Mesendoderm (in vitro differentiated cells): ENCODE data around the gene NFASC.

Experiments
- DNase-seq: peaks from one replicate; pipeline ENCODE4 v3.0.0; 2013
- H2AK5ac ChIP-seq: 2 replicates; pipeline ENCODE4 v1.6.1; 2013; ENCODE audit warnings: low read length, inconsistent platforms
- H2BK120ac ChIP-seq: 2 replicates; pipeline ENCODE4 v1.6.1; 2013; ENCODE audit warnings: low read depth, mild to moderate bottlenecking, low read length, moderate library complexity, mixed read lengths
- H2BK15ac ChIP-seq: replicated peaks from 2 replicates; pipeline ENCODE4 v1.6.1; 2013; ENCODE audit warnings: low read depth, mild to moderate bottlenecking, moderate library complexity
- H2BK5ac ChIP-seq: 2 replicates; pipeline ENCODE4 v1.6.1; 2013; ENCODE audit warnings: low read length, inconsistent platforms
- H3K18ac ChIP-seq: 2 replicates; pipeline ENCODE4 v1.6.1; 2013; ENCODE audit warnings: mild to moderate bottlenecking, low read length, mixed read lengths
- H3K23ac ChIP-seq: one replicate; pipeline ENCODE4 v1.6.1; 2013; ENCODE audit warnings: low read length
- H3K27ac ChIP-seq: 2 replicates; pipeline ENCODE4 v1.5.1; 2013; ENCODE audit warnings: low read depth, mild to moderate bottlenecking, inconsistent platforms, low read length, moderate library complexity
- H3K27me3 ChIP-seq: 2 replicates; pipeline ENCODE4 v1.6.1; 2013; ENCODE audit warnings: low read length, control low read depth, mild to moderate bottlenecking, inconsistent platforms; ENCODE audit not compliant: insufficient read depth, poor library complexity
- H3K36me3 ChIP-seq: 2 replicates; pipeline ENCODE4 v1.6.1; 2013; ENCODE audit warnings: low read length, inconsistent platforms; ENCODE audit not compliant: control insufficient read depth, insufficient read depth
- H3K4ac ChIP-seq: one replicate; pipeline ENCODE4 v1.6.1; 2013; ENCODE audit warnings: low read depth, mild to moderate bottlenecking, low read length, moderate library complexity
- H3K4me1 ChIP-seq: 2 replicates; pipeline ENCODE4 v1.6.1; 2013; ENCODE audit warnings: low read depth, low read length, inconsistent platforms; ENCODE audit not compliant: control insufficient read depth
- H3K4me2 ChIP-seq: 2 replicates; pipeline ENCODE4 v1.6.1; 2013; ENCODE audit warnings: low read length
- H3K4me3 ChIP-seq: 2 replicates; pipeline ENCODE4 v1.5.1; 2013; ENCODE audit warnings: mild to moderate bottlenecking, low read length
- H3K56ac ChIP-seq: one replicate; pipeline ENCODE4 v1.6.1; 2013; ENCODE audit warnings: low read length
- H3K79me1 ChIP-seq: 2 replicates; pipeline ENCODE4 v1.6.1; 2013; ENCODE audit warnings: low read length, inconsistent platforms
- H3K79me2 ChIP-seq: 2 replicates; pipeline ENCODE4 v1.6.1; 2013; ENCODE audit warnings: mild to moderate bottlenecking, low read length; ENCODE audit not compliant: control insufficient read depth, insufficient read depth
- H3K9ac ChIP-seq: 2 replicates; pipeline ENCODE4 v1.6.1; 2013; ENCODE audit warnings: low read length, inconsistent platforms
- H4K5ac ChIP-seq: one replicate; pipeline ENCODE4 v1.6.1; 2013; ENCODE audit warnings: low read length
- H4K8ac ChIP-seq: one replicate; pipeline ENCODE4 v1.6.1; 2013; ENCODE audit warnings: low read depth, mild to moderate bottlenecking, control low read depth, low read length, moderate library complexity
- WGBS: extraction: QIAGEN DNeasy Blood & Tissue Kit; methylation state at CpG from one replicate; pipeline ENCODE4 v1.1.7; 2013; ENCODE audit warnings: low lambda C conversion rate, missing lambda C conversion rate; ENCODE audit not compliant: insufficient coverage; ENCODE audit errors: extremely low coverage; 5-methylcytosine and 5-hydroxymethylcytosine counted together

Gene NFASC

GRCh38 chr1:204859861-204860267 lies 10.8 kb upstream of the NFASC start:
- peak; percentile 94 for DNase-seq
- H3K79me2 ChIP-seq = no peaks in the 10 kb centered on the region
- H2BK120ac ChIP-seq = no peak overlapping the region
- peaks cover 2% of the 10 kb centered on the region for H3K79me1 ChIP-seq
- H2BK5ac ChIP-seq = no peak overlapping the region
- no peak overlapping the region for H4K8ac ChIP-seq
- no peak overlapping the region for H3K4me2 ChIP-seq
- H3K56ac ChIP-seq = no peak overlapping the region
- H3K27ac ChIP-seq = no peak overlapping the region
- no peak overlapping the region for H3K4ac ChIP-seq
- no peak overlapping the region for H3K23ac ChIP-seq
- no peaks in the 10 kb centered on the region for H3K36me3 ChIP-seq
- H3K18ac ChIP-seq = no peak overlapping the region
- no peak overlapping the region for H4K5ac ChIP-seq
- peaks cover 2% of the 10 kb centered on the region for H3K4me1 ChIP-seq
- H3K4me3 ChIP-seq = no peak overlapping the region
- WGBS = no CpG with 5 or more reads among the region's 4 CpGs
- H3K9ac ChIP-seq = no peak overlapping the region
- no peak overlapping the region for H2AK5ac ChIP-seq
- H3K27me3 ChIP-seq = no peaks in the 10 kb centered on the region
- no peak overlapping the region for H2BK15ac ChIP-seq

- Histone ChIP-seq H4K5ac (no peak overlapping the region), H3K27me3 (no peaks in the 10 kb centered on the region), H3K9ac (no peak overlapping the region), H3K4me3 (no peak overlapping the region), H3K27ac (no peak overlapping the region), H3K4me1 (peaks cover 2% of the 10 kb centered on the region), H3K4me2 (no peak overlapping the region), H3K56ac (no peak overlapping the region), H2BK5ac (no peak overlapping the region), H2AK5ac (no peak overlapping the region), H3K36me3 (no peaks in the 10 kb centered on the region), H2BK15ac (no peak overlapping the region), H3K23ac (no peak overlapping the region), H2BK120ac (no peak overlapping the region), H3K79me2 (no peaks in the 10 kb centered on the region), H3K79me1 (peaks cover 2% of the 10 kb centered on the region), H3K4ac (no peak overlapping the region), H4K8ac (no peak overlapping the region), H3K18ac (no peak overlapping the region)
- no peak for DNase-seq
- no CpG with 5 or more reads among the region's 5 CpGs for WGBS
These were observed 7.6 kb upstream of the NFASC start for GRCh38 chr1:204863024-204863423.

DNA sequence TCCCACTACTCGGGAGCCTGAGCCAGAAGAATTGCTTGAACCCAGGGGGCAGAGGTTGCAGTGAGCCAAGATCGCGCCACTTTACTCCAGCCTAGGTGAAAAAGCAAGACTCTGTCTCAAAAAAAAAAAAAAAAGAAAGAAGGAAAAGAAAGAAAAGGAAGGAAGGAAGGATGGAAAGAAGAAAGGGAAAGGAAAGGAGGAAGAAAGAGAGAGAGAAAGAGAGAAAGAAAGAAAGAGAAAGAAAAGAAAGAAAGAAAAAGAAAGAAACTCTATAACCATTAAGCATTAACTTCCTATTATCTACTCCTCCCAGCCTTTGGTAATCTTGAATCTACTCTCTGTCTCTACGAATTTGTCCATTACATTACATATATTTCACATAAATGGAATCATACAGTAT lies 6.9 kb upstream of the NFASC start:
- Histone ChIP-seq H2AK5ac (no peak overlapping the region), H2BK15ac (no peak overlapping the region), H3K4me3 (no peak overlapping the region), H4K8ac (no peak overlapping the region), H4K5ac (no peak overlapping the region), H3K4me1 (peaks cover 7% of the 10 kb centered on the region), H2BK120ac (no peak overlapping the region), H3K79me1 (peaks cover 2% of the 10 kb centered on the region), H3K9ac (no peak overlapping the region), H3K79me2 (no peaks in the 10 kb centered on the region), H3K18ac (no peak overlapping the region), H3K27ac (no peak overlapping the region), H3K4ac (no peak overlapping the region), H3K56ac (no peak overlapping the region), H3K27me3 (no peaks in the 10 kb centered on the region), H3K4me2 (no peak overlapping the region), H3K23ac (no peak overlapping the region), H3K36me3 (no peaks in the 10 kb centered on the region), H2BK5ac (no peak overlapping the region)
- no CpG with 5 or more reads among the region's 4 CpGs for WGBS
- DNase-seq = no peak

GRCh38 chr1:204866051-204866596 lies 4.5 kb upstream of the NFASC start:
- Histone ChIP-seq H2AK5ac (no peak overlapping the region), H3K27me3 (no peaks in the 10 kb centered on the region), H2BK5ac (no peak overlapping the region), H2BK15ac (no peak overlapping the region), H4K8ac (no peak overlapping the region), H3K4me3 (no peak overlapping the region), H3K36me3 (no peaks in the 10 kb centered on the region), H3K4me1 (peaks cover 6% of the 10 kb centered on the region), H2BK120ac (no peak overlapping the region), H3K9ac (no peak overlapping the region), H3K18ac (no peak overlapping the region), H4K5ac (no peak overlapping the region), H3K56ac (no peak overlapping the region), H3K23ac (no peak overlapping the region), H3K79me1 (no peaks in the 10 kb centered on the region), H3K4me2 (no peak overlapping the region), H3K79me2 (no peaks in the 10 kb centered on the region), H3K27ac (no peak overlapping the region), H3K4ac (no peak overlapping the region)
- DNase-seq = no peak
- WGBS = no CpG with 5 or more reads among the region's 5 CpGs

DNA sequence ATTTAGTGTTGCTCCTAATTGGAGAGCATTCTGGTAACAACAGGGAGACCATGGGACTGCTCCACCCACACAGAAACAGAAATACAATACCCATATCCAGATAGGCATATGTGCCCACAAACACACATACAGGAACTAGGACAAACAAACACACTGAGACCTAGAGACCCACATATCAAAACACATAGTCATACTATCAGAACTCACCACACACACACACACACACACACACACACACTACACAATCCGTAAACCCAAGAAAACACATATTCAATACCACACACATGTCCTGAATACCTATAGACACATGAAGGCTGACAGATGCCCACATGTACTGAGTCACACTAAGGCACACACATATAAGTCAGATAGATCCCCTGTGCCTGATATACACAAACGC lies 3.5 kb upstream of the NFASC start:
- no peaks in the 10 kb centered on the region for H3K27me3 ChIP-seq
- no peak for DNase-seq
- H3K9ac ChIP-seq = no peak overlapping the region
- no peak overlapping the region for H4K5ac ChIP-seq
- H2BK120ac ChIP-seq = no peak overlapping the region
- no peak overlapping the region for H2BK15ac ChIP-seq
- no peak overlapping the region for H2AK5ac ChIP-seq
- H3K36me3 ChIP-seq = no peaks in the 10 kb centered on the region
- peaks cover 6% of the 10 kb centered on the region for H3K4me1 ChIP-seq
- H3K79me1 ChIP-seq = no peaks in the 10 kb centered on the region
- no peak overlapping the region for H2BK5ac ChIP-seq
- no CpG with 5 or more reads among the region's 2 CpGs for WGBS
- no peak overlapping the region for H3K18ac ChIP-seq
- H3K23ac ChIP-seq = no peak overlapping the region
- no peak overlapping the region for H4K8ac ChIP-seq
- H3K56ac ChIP-seq = no peak overlapping the region
- no peak overlapping the region for H3K4ac ChIP-seq
- H3K4me2 ChIP-seq = no peak overlapping the region
- H3K79me2 ChIP-seq = no peaks in the 10 kb centered on the region
- no peak overlapping the region for H3K27ac ChIP-seq
- no peak overlapping the region for H3K4me3 ChIP-seq

DNA sequence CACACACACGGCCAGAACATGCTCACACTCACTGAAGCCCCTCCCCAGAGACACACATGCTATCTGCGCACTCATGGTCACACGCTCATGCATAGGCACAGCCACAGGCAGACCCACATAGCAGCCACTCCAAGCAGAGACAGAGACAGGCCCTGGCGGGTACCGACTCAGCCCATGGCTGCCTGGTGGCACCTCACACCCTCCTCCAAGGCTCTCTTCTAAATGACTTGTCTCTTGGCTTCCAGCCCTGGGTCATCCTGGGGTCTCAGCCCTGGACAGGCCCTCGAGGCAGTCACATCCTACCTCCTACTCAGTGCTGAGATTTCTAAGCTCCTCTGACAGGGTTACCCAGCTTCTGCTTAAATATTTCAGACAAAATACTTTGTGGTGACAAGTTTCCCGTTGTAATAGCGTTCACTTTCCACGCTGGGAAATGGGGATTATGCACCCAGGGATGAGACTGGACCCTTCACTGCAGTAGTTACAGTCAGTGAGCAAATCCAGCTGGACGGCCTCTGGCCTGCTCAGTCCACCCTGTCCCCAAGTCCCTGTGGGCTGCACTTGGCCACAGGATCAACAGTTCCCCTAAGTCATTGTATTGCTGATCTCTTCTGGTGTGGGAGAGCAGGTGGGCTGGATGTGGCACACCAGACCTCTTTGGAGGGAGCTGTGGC lies 2.9 kb upstream of the NFASC start:
- DNase-seq = no peak
- H3K18ac ChIP-seq = no peak overlapping the region
- no peak overlapping the region for H3K27ac ChIP-seq
- no peaks in the 10 kb centered on the region for H3K36me3 ChIP-seq
- peaks cover 6% of the 10 kb centered on the region for H3K4me1 ChIP-seq
- H3K4ac ChIP-seq = no peak overlapping the region
- no peak overlapping the region for H2BK120ac ChIP-seq
- H3K79me2 ChIP-seq = no peaks in the 10 kb centered on the region
- no peaks in the 10 kb centered on the region for H3K79me1 ChIP-seq
- H2AK5ac ChIP-seq = no peak overlapping the region
- no peaks in the 10 kb centered on the region for H3K27me3 ChIP-seq
- H2BK15ac ChIP-seq = no peak overlapping the region
- H3K9ac ChIP-seq = no peak overlapping the region
- no peak overlapping the region for H4K8ac ChIP-seq
- no peak overlapping the region for H3K4me3 ChIP-seq
- no peak overlapping the region for H3K4me2 ChIP-seq
- no peak overlapping the region for H3K56ac ChIP-seq
- H2BK5ac ChIP-seq = no peak overlapping the region
- H4K5ac ChIP-seq = no peak overlapping the region
- H3K23ac ChIP-seq = no peak overlapping the region
- WGBS = no CpG with 5 or more reads among the region's 10 CpGs
